ENCODE data around the gene LPAR4.
"Not testable (repeated sequence)": the region's sequence is repeated elsewhere in the genome, so short reads cannot be mapped to it uniquely, and the experiment has no call there.

The LPAR4 gene

GRCh38 chrX:78747489-78747888 is at the start of gene LPAR4:
Gene LPAR4 (plus strand): TSS chrX:78747720. CDS start chrX:78754870, 7,150 bp downstream.
- DNase-seq (ENCODE audit: low read depth in 2 of 3, low spot score in 2 of 3) = no peak

GRCh38 chrX:78706071-78706470 is 41.4 kb upstream of the LPAR4 start:
- no peak for DNase-seq (ENCODE audit: low read depth in 2 of 3, low spot score in 2 of 3)

- no peak for DNase-seq (ENCODE audit: low read depth in 2 of 3, low spot score in 2 of 3)
These were observed 39.3 kb upstream of the LPAR4 start for GRCh38 chrX:78708262-78708661.

GRCh38 chrX:78708816-78709215 is 38.7 kb upstream of the LPAR4 start:
- DNase-seq (ENCODE audit: low read depth in 2 of 3, low spot score in 2 of 3) = no peak

- no peak for DNase-seq (ENCODE audit: low read depth in 2 of 3, low spot score in 2 of 3)
These were observed 37.3 kb upstream of the LPAR4 start for GRCh38 chrX:78710171-78710570.

- no peak for DNase-seq (ENCODE audit: low read depth in 2 of 3, low spot score in 2 of 3)
These were observed 35.2 kb upstream of the LPAR4 start for GRCh38 chrX:78712336-78712735.

GRCh38 chrX:78725287-78725686 is 22.2 kb upstream of the LPAR4 start:
- no peak for DNase-seq (ENCODE audit: low read depth in 2 of 3, low spot score in 2 of 3)

- DNase-seq (ENCODE audit: low read depth in 2 of 3, low spot score in 2 of 3) = no peak
These were observed 1.0 kb upstream of the LPAR4 start for GRCh38 chrX:78746496-78746895.

GRCh38 chrX:78747971-78748370 is 451 bp downstream of the LPAR4 start:
- DNase-seq (ENCODE audit: low read depth in 2 of 3, low spot score in 2 of 3) = no peak

- no peak for DNase-seq (ENCODE audit: low read depth in 2 of 3, low spot score in 2 of 3)
These were observed 1.3 kb downstream of the LPAR4 start for GRCh38 chrX:78748846-78749245.

GRCh38 chrX:78753571-78753970 is 6.1 kb downstream of the LPAR4 start:
- DNase-seq (ENCODE audit: low read depth in 2 of 3, low spot score in 2 of 3) = no peak

GRCh38 chrX:78754917-78755316 is 7.4 kb downstream of the LPAR4 start:
- no peak for DNase-seq (ENCODE audit: low read depth in 2 of 3, low spot score in 2 of 3)

GRCh38 chrX:78759081-78759480 is 11.6 kb downstream of the LPAR4 start:
- no peak for DNase-seq (ENCODE audit: low read depth in 2 of 3, low spot score in 2 of 3)

GRCh38 chrX:78769101-78769755 is 21.7 kb downstream of the LPAR4 start:
- DNase-seq (ENCODE audit: low read depth in 2 of 3, low spot score in 2 of 3) = no peak

- no peak for DNase-seq (ENCODE audit: low read depth in 2 of 3, low spot score in 2 of 3)
These were observed 22.4 kb downstream of the LPAR4 start for GRCh38 chrX:78769946-78770345.

GRCh38 chrX:78796916-78797315 is 49.4 kb downstream of the LPAR4 start:
- DNase-seq (ENCODE audit: low read depth in 2 of 3, low spot score in 2 of 3) = no peak

GRCh38 chrX:78800114-78800513 is 52.6 kb downstream of the LPAR4 start:
- DNase-seq (ENCODE audit: low read depth in 2 of 3, low spot score in 2 of 3) = no peak

- DNase-seq (ENCODE audit: low read depth in 2 of 3, low spot score in 2 of 3) = no peak
These were observed 53.2 kb downstream of the LPAR4 start for GRCh38 chrX:78800694-78801093.

GRCh38 chrX:78801522-78801921 is 54.0 kb downstream of the LPAR4 start:
- DNase-seq (ENCODE audit: low read depth in 2 of 3, low spot score in 2 of 3) = no peak

- DNase-seq (ENCODE audit: low read depth in 2 of 3, low spot score in 2 of 3) = not testable (repeated sequence)
These were observed 55.0 kb downstream of the LPAR4 start for GRCh38 chrX:78802526-78802925.
